Epithelial cell of prostate (primary cell): Measurements from ENCODE around the gene UBL5.

Experiments
- DNase-seq: peaks from one replicate; pipeline ENCODE4 v3.0.0-alpha.2; 2011; ENCODE audit warnings: low read depth, low spot score
- H3K27ac ChIP-seq: fragments of 450-650 bp; 2 replicates; pipeline ENCODE4 v1.5.1; 2017; ENCODE audit warnings: mild to moderate bottlenecking

UBL5 gene

DNA sequence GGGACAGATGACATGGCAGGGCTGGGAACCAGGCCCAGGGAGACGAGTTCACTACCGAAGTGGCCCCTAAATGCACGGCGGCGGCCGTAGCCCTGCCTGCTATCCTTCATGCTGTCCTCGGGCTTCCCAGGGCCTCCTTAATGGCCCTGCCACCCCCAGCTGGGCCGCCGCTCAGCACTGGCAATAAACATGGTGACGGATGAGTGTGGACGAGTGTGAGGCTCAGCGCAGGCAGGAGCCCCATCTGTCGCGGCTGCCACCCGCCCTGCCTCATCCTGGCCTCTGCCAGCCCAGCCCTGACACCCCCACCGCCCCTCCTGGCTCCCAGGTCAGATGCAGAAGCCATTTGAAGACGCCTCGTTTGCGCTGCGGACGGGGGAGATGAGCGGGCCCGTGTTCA, 21.0 kb downstream of the UBL5 start:
- no peak for DNase-seq
- no peak overlapping the region for H3K27ac ChIP-seq

DNA sequence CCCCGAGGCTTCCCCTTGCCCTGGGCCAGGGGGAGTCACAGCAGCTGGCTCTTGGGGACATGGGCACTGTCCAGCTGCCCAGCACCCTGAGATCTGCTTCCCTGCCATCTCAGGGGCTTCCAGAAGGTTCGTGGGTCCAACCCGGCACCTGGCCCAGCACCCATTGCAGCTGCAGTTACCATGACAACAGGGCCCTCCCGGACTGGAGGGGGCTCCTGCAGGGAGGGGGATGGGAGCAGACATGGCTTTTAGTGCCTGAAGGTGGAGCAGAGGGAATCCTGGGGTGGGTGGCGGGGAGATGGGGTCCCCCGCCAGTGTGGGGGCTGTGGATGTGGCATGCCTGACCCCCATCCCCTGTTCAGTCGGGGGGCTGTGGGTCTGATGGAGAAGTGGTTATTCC, 22.1 kb downstream of the UBL5 start:
- DNase-seq, result no peak
- no peak overlapping the region for H3K27ac ChIP-seq

DNA sequence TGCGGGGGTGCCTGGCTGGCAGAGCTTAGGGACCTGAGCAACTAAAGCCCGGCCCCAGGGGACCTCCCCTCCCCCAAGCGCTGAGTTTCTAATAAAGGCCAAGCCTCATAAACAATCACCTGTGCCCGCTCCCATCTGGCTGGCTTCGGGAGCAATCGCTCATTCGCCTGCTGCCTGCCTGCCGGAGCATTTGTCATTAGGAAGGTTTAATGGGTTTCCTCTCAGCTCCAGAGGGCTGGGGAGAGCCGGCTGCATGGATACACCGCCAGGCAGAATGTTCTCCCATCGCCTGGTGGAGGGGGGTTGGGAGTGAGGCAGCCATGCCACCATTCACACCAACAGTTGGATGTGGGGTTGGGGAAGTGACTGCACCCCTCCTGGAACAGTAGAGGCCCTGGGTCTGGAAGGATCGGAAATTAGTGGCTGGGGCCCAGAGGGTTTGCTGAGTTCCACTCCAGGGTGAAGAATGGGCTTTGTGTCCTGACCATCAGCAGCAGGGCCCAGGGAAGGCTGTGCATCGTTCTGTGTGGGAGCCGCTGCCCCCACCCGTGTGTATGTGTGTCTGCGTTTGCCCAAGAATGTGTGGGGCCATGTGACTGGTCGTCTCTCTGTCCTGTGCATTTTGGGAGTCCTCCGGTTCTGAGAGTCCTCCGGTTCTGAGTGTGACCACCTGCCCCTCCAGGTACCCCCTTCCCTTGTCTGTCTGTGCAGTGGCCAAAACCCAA, 22.7 kb downstream of the UBL5 start:
- no peak for DNase-seq
- H3K27ac ChIP-seq, result no peak overlapping the region

DNA sequence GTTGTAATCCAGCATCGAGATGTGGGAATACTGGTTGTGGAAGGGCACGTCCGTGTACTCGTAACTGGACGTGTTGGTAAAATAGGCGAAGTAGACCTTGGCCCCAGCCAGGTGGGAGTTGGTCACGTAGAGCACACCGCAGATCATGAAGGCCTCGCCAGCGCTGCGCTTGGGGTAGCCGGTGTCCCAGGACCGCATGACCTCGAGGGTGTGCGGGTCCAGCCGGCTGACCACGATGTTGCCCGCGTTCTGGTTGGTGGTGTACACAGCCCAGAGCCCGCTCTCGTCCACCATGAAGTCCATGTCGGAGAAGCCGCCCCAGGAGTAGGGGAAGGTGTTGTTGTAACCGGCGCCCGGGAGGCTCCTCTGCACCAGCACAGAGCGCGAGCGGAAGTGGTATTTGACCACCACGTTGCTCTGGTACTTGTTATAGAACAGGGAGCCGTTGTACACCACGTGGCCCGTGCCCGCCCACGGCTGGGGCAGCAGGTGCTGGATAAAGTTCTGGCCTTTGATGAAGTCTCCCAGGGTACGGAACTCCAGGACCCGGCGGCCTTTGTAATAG, 26.6 kb downstream of the UBL5 start:
- no peak for DNase-seq
- H3K27ac ChIP-seq, result no peak overlapping the region

DNA sequence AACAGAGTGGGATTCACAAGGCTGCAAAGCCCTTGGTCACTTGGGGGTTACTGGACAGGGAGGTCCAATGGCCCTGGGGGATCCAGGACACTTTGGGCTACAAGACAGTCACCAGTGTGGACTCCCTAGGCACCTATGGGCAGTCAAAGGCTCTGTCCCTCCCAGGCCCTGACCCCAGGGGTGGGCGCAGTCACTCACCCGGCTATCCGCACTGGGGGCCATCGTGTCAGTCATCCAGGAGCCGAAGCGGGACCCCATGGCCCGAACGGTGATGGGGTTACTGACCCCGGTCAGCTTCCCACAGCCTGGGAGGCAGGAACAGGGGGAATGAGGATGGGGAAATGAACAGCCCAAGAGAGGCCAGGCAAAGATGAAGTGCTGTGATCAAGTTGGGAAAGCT, 28.9 kb downstream of the UBL5 start:
- no peak overlapping the region for H3K27ac ChIP-seq
- no peak for DNase-seq

DNA sequence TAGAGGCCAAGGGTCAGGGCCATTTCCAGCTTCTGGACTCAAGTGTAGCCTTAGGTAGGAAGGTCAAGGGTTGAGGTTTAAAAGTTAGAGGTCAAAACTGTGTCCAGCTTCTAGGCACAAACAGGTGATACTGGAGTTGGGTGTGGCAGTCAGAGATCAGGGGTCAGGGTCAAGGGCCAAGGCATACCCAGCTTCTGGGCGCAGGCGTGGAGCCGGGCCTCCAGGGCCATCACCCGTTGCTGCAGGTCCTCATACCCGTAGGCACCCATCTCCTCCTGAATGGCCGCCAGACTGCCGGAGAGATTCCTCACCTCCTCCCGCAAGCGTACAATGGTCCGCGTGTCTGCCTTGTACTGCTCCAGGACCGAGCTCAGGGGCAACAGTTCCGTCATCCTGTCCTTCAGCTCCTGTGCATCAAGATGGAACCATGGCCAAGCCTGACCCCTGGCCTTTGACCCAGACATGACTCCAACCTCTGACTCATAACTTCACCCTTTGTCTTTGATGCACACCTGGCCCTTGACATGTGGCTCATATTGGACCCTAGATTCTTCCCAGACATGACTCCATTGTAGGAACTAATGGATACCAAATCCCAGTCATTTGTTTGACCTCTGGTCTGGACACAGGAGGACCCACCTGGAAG, 29.5 kb downstream of the UBL5 start:
- H3K27ac ChIP-seq, result no peak overlapping the region
- no peak for DNase-seq

DNA sequence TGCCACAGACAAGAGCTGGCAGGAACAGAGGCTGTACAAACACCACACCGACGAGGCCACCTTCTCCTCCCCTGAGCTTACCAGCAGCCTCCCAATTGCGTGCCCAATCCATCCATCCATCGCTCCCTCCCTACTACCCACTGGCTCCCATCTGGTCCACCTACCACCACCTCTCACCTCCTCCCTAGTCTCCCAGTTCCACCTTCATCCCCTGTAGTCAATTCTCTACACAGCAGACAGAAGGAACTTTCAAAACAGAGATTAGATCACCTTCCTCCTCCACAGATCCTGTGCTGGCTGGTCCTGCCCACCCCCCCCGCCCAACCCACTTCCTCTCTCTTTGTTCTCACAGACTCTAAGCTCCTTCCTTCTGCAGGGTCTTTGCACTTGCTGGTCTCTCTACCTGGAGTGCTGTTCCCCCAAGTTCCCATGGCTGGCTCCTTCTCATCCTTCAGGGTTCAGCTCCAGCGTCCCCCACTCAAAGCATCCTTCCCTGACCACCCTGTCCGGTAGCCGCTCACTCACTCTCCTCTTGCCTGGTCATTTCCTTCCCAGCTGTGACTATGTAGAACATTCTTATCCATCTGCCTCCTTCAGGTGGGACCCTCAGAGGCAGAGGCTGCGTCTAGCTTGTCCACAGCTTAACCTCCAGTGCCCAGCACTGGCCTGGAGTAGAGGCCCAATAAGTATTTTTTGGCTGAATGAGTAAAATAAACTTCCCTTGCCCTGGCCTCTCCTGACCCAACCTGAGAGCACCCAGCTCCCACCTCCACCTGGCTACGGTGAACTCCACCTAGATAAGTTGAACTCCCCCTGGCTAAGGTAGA, 30.4 kb downstream of the UBL5 start:
- H3K27ac ChIP-seq, result no peak overlapping the region
- DNase-seq, result no peak

DNA sequence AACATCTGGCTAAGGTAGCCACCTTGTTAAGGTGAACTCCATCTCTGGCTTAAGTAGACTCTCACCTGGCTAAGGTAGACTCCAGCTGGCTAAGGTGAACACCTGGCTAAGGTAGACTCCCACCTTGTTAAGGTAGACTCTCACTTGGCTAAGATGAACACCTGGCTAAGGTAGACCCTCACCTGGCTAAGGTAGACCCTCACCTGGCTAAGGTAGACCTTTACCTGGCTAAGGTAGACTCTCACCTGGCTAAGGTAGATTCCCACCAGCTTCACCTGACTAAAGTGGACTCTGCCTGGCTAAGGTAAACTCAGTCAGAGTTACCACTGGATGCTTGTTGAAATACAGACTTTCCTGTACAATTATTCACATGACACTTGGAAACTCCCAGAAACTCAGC, 31.0 kb downstream of the UBL5 start:
- DNase-seq, result no peak
- H3K27ac ChIP-seq, result no peak overlapping the region

DNA sequence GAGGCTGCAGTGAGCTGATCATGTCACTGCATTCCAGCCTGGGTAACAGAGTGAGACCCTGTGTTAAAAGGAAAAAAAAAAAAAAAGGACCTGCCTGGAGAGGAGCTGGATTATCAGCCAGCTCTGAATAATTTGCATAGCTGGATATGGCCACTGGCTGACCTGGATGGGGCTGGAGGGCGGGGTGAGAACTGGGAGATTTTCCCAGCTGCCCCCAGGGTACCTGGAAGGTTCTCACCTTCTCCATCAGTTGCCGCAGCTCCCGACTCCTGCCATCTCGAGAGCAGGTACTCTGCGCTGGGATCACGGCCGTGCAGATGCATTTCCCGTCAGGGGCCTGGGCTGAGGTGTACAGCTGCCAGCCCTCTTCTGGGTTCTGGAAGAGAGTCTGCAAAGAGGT, 32.7 kb downstream of the UBL5 start:
- no peak overlapping the region for H3K27ac ChIP-seq
- no peak for DNase-seq

DNA sequence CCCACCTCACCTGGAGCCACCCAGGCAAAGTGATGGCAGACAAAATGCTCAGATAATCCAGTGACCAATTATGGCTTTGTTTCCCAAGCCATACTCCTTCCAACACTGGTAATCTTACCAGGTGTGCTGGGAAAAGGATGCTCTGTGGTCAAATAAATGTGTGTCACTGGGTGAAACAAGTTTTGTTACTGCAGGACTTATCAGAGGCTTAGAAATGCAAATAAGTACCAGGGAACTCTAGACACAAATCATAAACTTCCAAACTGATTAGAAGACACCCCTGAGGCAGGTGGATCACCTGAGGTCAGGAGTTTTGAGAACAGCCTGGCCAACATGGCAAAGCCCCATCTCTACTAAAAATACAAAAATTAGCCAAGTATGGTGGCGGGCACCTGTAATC, 33.8 kb downstream of the UBL5 start:
- no peak for DNase-seq
- no peak overlapping the region for H3K27ac ChIP-seq

DNA sequence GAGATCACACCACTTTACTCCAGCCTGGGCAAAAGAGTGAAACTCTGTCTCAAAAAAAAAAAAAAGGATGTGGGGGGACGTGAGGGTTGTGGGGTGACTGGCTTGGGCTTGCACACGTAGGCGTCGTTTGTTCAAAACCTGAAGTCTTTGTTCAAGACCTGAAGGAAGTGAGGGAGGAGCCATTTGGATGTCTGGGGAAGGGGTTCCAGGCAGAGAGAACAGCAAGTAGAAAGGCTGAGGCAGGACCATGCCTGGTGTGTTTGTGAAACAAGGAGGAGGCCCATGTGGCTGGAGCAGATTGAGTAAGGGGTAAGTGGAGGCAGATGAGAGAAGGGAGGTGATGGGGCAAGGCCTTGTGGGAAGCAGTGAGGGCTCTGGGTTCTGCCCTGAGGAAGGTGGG, 35.2 kb downstream of the UBL5 start:
- no peak for DNase-seq
- H3K27ac ChIP-seq, result no peak overlapping the region

DNA sequence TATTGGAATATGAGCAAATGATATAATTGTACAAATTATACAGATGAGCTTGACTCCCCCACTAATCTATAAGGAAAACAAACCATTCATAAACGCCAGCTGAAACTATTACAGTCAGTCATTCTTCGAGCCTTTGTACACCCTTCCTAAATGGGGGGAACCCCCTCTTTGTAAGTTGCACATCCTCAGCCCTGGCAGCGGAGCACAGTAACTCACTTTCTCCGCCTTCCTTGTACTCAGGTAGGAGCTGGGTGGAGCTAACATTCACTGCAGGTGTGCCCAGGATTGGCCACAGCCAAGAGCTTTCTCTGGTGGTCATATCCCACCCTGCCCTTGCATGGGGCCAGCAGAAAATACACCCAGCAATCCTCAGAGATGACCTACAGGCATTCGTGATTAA, 36.0 kb downstream of the UBL5 start:
- no peak for DNase-seq
- H3K27ac ChIP-seq, result no peak overlapping the region

DNA sequence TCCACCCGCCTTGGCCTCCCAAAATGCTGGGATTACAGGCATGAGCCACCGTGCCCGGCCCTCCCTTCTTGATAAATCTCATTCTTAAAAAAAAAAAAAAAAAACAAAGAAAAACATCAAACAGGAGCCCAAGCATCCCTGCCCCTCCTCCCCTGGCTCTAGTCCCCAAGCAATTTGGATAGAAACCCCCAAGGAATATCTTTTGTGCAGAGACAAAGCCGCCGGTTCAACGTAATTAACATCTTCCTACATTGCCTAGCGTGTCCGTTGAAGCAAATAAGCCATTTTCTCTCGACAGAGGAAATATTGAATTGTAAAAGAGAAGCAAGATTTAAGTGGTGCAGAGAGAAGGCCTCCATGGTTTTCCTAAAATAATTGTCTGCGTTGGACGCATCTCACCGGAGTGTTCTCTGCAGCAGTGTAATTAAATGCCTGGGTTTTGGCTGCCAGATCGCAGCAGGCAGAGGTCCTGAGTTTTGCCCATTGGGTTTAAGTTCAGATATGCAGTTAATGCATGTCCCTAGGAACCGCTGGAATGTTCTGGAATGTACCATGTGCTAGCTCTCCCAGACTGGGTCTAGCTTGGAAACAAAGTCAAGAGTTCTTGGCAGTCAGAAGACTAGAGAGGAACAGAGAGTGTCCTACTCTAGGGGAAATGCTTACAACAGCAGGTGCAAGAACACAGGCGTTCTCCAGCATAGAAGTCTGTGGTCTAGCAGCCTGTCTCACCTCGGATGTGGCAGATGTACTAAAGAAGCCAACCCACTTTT, 38.2 kb downstream of the UBL5 start:
- DNase-seq, result no peak
- H3K27ac ChIP-seq, result no peak overlapping the region

DNA sequence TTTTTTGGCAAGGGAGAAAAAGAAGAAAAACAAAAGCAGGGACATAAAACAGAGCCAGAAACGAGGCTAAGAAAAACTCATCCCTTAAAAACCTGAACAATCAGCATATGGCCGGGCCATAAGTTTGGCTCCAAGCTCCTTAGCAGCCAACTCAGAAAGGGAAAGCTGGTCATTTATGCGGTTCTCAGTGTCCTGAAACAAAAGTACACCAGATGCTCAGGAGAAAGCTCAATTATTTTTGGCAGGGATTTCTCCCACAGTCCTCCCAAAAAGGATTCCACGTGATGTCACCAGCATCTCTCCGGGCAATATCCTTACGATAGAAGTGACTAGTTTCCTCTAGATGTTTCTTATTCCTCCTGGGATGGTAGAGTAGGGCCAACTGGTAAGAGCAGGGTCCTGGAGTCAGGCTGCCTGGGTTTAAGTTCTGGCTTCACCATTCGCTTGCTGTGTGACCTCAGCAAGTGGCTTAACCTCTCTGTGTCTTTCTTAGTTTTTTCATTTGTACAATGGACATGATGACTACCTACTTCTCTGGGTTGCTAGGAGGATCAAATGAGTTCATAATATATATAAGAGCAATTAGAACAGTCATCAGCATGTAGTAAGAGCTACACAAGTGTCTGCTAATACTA, 41.4 kb downstream of the UBL5 start:
- DNase-seq, result no peak
- no peak overlapping the region for H3K27ac ChIP-seq

DNA sequence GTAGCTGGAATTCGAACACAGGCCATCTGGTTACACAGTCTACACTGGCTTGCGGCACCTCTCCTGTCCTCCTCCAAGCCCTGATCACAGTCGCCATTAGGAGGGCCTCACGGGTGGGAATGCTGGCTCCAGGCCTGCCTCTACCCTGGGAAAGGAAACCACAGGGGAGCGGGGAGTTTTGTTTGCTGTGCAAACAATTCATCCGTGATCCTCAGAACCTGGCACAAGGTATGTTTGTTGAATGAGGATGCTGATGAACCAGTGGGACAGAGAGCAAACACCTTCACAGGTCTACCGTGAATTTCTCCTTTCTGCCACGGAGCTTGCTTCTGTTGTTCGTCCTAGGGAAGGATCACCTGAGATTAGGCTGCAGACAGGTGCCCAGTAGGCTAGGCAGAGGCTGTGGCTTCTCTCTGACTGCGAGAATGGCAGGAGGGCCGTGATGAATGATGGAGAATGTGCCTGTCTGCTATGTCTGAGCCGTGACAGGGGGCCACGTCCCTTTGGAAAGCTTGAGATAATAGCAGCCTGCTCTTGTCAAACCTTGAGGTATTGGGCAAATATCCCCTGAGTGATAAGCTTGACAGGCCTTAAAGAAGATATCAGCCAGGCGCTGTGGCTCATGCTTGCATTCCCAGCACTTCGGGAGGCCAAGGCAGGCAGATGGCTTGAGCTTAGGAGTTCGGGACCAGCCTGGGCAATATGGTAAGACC, 44.1 kb downstream of the UBL5 start:
- H3K27ac ChIP-seq, result no peak overlapping the region
- no peak for DNase-seq

DNA sequence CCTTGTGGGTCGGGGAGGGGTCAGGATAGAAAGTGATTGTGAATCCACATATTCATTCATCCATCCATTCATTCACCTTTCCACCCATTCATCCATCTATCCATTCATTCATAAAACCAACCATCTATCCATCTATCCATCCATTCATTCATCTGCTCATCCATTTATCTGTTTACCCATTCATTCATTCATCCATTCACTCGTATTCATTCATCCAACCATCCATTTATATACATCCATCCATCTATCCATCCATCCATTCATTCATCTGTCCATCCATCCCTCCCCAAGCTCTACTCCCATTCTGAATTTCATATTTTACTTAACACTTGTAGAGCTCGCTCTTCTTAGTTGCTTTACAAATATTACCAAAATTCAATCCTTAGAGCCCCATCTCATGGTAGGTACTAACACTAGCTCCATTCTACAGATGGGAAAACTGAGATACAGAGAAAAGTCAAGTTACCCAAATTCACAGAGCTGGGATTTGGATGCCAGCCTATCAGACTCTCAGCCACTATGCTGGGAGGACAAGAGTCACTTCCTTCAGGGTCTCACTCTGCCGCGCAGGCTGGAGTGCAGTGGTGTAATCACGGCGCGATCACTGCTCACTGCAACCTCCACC, 45.0 kb downstream of the UBL5 start:
- DNase-seq, result no peak
- no peak overlapping the region for H3K27ac ChIP-seq

DNA sequence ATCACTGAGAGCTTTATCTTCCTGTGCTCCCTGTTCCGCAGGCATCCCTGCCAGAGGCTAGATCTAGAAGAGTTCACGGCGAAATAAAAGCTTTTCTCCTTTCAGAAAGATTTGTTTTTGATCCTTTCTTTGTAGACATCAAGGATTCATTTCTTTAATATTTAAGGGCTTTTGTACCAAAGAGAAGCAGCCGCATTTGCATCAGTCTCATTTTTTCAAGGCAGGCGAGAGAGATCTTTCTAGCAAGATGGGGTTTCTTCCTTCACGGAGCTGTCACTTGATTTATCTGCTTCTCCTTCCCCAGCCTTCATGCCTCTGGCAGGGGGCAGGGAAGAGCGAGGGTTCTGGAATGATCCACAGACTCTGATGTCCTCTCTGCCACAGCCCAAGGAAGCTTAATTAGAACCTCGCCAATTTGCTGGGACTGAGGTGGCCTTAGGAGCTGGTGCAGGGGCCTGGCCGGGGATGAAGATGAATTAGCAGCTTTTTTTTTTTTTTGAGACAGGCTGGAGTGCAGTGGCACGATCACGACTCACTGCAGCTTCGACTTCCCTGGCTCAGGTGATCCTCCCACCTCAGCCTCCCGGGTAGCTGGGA, 47.4 kb downstream of the UBL5 start:
- H3K27ac ChIP-seq, result no peak overlapping the region
- no peak for DNase-seq

DNA sequence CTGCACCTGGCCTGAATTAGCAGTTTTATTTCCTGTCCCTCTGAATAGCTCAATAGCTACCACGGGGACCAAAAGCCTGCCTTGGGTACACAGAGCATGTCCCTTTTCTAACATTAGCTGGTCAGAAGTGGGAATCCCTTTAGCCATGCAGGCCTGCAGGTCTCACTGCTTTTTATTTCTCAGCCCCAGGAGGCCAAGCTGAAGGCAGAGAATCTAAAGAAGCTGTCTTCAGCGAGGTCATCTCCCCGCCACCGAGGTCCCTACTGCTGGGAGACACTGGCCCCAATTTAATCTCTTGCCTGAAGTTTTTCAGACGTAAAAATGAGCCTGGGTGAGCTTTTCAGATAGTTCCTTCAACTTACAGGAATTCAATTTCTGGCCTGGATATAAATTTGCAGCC, 48.1 kb downstream of the UBL5 start:
- no peak for DNase-seq
- no peak overlapping the region for H3K27ac ChIP-seq
